ENCODE results near the gene ATG3.

- TF ChIP-seq, protein P1, sequence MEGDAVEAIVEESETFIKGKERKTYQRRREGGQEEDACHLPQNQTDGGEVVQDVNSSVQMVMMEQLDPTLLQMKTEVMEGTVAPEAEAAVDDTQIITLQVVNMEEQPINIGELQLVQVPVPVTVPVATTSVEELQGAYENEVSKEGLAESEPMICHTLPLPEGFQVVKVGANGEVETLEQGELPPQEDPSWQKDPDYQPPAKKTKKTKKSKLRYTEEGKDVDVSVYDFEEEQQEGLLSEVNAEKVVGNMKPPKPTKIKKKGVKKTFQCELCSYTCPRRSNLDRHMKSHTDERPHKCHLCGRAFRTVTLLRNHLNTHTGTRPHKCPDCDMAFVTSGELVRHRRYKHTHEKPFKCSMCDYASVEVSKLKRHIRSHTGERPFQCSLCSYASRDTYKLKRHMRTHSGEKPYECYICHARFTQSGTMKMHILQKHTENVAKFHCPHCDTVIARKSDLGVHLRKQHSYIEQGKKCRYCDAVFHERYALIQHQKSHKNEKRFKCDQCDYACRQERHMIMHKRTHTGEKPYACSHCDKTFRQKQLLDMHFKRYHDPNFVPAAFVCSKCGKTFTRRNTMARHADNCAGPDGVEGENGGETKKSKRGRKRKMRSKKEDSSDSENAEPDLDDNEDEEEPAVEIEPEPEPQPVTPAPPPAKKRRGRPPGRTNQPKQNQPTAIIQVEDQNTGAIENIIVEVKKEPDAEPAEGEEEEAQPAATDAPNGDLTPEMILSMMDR (IDR thresholded peaks at IDR 0.05) = no peak
- TF ChIP-seq, protein P2, sequence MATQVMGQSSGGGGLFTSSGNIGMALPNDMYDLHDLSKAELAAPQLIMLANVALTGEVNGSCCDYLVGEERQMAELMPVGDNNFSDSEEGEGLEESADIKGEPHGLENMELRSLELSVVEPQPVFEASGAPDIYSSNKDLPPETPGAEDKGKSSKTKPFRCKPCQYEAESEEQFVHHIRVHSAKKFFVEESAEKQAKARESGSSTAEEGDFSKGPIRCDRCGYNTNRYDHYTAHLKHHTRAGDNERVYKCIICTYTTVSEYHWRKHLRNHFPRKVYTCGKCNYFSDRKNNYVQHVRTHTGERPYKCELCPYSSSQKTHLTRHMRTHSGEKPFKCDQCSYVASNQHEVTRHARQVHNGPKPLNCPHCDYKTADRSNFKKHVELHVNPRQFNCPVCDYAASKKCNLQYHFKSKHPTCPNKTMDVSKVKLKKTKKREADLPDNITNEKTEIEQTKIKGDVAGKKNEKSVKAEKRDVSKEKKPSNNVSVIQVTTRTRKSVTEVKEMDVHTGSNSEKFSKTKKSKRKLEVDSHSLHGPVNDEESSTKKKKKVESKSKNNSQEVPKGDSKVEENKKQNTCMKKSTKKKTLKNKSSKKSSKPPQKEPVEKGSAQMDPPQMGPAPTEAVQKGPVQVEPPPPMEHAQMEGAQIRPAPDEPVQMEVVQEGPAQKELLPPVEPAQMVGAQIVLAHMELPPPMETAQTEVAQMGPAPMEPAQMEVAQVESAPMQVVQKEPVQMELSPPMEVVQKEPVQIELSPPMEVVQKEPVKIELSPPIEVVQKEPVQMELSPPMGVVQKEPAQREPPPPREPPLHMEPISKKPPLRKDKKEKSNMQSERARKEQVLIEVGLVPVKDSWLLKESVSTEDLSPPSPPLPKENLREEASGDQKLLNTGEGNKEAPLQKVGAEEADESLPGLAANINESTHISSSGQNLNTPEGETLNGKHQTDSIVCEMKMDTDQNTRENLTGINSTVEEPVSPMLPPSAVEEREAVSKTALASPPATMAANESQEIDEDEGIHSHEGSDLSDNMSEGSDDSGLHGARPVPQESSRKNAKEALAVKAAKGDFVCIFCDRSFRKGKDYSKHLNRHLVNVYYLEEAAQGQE (IDR thresholded peaks at IDR 0.05; ENCODE audit: insufficient read depth in 1 of 2, low read depth in 2 of 2, low read length in 1 of 2) = no peak
These were observed 74.8 kb downstream of the ATG3 start for GRCh38 chr3:112486811-112487505.
